ENCODE data around the gene TTC13.

DNA sequence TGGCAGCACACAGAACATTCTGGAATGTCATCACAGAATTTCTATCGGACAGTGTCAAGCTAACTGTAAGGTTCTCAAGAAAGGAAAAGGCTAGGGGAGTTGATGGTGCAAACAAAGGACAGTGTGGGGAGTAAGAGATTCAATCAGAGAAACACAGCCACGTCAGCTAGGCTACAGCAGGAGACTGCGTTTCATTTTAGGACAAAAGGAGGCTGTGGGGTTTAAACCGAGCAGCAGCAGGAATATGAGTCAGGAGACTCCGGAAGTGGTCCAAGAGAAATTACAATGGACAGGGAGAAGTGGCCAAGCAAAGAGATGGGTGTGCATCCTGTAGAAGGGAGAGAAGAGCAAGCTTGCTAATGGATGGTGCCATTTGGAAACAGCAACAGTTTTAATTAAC, 72.9 kb downstream of the TTC13 start:
- TF ChIP-seq NFIC (IDR thresholded peaks at IDR 0.05; ENCODE audit: low read depth, low read length) (no peak), ZNF274 (IDR thresholded peaks at IDR 0.05; ENCODE audit: insufficient read depth, insufficient read length) (no peak), SMARCA5 (IDR thresholded peaks at IDR 0.05) (no peak), CTCF (IDR thresholded peaks at IDR 0.05 in 2 of 3, conservative IDR thresholded peaks at IDR 0.05 in 1 of 3; ENCODE audit: control insufficient read depth in 2 of 3, extremely low read depth in 1 of 3, insufficient read depth in 1 of 3, low read depth in 3 of 3, low read length in 3 of 3) (no peak), SREBF1 (IDR thresholded peaks at IDR 0.05; ENCODE audit: low read length) (no peak), TARDBP (IDR thresholded peaks at IDR 0.05; ENCODE audit: borderline replicate concordance) (no peak), CHD2 (IDR thresholded peaks at IDR 0.05; ENCODE audit: borderline replicate concordance, low read depth, low read length) (no peak), EGR1 (IDR thresholded peaks at IDR 0.05; ENCODE audit: borderline replicate concordance in 1 of 2, low read depth in 2 of 2, low read length in 2 of 2) (no peak), BACH1 (IDR thresholded peaks at IDR 0.05; ENCODE audit: borderline replicate concordance) (no peak)
- TF ChIP-seq, protein P1, sequence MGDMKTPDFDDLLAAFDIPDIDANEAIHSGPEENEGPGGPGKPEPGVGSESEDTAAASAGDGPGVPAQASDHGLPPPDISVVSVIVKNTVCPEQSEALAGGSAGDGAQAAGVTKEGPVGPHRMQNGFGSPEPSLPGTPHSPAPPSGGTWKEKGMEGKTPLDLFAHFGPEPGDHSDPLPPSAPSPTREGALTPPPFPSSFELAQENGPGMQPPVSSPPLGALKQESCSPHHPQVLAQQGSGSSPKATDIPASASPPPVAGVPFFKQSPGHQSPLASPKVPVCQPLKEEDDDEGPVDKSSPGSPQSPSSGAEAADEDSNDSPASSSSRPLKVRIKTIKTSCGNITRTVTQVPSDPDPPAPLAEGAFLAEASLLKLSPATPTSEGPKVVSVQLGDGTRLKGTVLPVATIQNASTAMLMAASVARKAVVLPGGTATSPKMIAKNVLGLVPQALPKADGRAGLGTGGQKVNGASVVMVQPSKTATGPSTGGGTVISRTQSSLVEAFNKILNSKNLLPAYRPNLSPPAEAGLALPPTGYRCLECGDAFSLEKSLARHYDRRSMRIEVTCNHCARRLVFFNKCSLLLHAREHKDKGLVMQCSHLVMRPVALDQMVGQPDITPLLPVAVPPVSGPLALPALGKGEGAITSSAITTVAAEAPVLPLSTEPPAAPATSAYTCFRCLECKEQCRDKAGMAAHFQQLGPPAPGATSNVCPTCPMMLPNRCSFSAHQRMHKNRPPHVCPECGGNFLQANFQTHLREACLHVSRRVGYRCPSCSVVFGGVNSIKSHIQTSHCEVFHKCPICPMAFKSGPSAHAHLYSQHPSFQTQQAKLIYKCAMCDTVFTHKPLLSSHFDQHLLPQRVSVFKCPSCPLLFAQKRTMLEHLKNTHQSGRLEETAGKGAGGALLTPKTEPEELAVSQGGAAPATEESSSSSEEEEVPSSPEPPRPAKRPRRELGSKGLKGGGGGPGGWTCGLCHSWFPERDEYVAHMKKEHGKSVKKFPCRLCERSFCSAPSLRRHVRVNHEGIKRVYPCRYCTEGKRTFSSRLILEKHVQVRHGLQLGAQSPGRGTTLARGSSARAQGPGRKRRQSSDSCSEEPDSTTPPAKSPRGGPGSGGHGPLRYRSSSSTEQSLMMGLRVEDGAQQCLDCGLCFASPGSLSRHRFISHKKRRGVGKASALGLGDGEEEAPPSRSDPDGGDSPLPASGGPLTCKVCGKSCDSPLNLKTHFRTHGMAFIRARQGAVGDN (IDR thresholded peaks at IDR 0.05): no peak
- TF ChIP-seq, protein P2, sequence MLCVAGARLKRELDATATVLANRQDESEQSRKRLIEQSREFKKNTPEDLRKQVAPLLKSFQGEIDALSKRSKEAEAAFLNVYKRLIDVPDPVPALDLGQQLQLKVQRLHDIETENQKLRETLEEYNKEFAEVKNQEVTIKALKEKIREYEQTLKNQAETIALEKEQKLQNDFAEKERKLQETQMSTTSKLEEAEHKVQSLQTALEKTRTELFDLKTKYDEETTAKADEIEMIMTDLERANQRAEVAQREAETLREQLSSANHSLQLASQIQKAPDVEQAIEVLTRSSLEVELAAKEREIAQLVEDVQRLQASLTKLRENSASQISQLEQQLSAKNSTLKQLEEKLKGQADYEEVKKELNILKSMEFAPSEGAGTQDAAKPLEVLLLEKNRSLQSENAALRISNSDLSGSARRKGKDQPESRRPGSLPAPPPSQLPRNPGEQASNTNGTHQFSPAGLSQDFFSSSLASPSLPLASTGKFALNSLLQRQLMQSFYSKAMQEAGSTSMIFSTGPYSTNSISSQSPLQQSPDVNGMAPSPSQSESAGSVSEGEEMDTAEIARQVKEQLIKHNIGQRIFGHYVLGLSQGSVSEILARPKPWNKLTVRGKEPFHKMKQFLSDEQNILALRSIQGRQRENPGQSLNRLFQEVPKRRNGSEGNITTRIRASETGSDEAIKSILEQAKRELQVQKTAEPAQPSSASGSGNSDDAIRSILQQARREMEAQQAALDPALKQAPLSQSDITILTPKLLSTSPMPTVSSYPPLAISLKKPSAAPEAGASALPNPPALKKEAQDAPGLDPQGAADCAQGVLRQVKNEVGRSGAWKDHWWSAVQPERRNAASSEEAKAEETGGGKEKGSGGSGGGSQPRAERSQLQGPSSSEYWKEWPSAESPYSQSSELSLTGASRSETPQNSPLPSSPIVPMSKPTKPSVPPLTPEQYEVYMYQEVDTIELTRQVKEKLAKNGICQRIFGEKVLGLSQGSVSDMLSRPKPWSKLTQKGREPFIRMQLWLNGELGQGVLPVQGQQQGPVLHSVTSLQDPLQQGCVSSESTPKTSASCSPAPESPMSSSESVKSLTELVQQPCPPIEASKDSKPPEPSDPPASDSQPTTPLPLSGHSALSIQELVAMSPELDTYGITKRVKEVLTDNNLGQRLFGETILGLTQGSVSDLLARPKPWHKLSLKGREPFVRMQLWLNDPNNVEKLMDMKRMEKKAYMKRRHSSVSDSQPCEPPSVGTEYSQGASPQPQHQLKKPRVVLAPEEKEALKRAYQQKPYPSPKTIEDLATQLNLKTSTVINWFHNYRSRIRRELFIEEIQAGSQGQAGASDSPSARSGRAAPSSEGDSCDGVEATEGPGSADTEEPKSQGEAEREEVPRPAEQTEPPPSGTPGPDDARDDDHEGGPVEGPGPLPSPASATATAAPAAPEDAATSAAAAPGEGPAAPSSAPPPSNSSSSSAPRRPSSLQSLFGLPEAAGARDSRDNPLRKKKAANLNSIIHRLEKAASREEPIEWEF (IDR thresholded peaks at IDR 0.05; ENCODE audit: insufficient replicate concordance, low read depth, low read length): no peak

Measured in GM12878 (cell line).